Measurements from ENCODE around the gene ARID1B. TPM values are rescaled to one million over a fixed set of nuclear protein-coding genes. Genes with fewer than 3 reads are reported as not detected.

Gene ARID1B
- total RNA-seq, 1 donor = 55.0 TPM

- H3K79me2 ChIP-seq (ENCODE audit: insufficient read depth, low read length) = peaks cover 32% of the 10 kb centered on the region
- no peaks in the 10 kb centered on the region for H3K36me3 ChIP-seq (ENCODE audit: insufficient read depth, low read length)
- no peak for DNase-seq (ENCODE audit: insufficient read length, low spot score, missing footprints)
- H3K27ac ChIP-seq (ENCODE audit: low read depth, low read length) = no peak overlapping the region
- no peaks in the 10 kb centered on the region for H3K27me3 ChIP-seq (ENCODE audit: insufficient read depth, low read length)
- no peak overlapping the region for H3K4me2 ChIP-seq (ENCODE audit: insufficient read depth, low read length)
- H4K20me1 ChIP-seq (ENCODE audit: insufficient read depth, low read length) = no peaks in the 10 kb centered on the region
- H3K4me1 ChIP-seq (ENCODE audit: insufficient read depth, low read length) = peaks cover 21% of the 10 kb centered on the region
- no peak overlapping the region for H2AFZ ChIP-seq (ENCODE audit: low read length)
- no peaks in the 10 kb centered on the region for H3K9me3 ChIP-seq (ENCODE audit: low read depth, low read length)
- no peak overlapping the region for H3K4me3 ChIP-seq (ENCODE audit: insufficient read depth, low read length)
- TF ChIP-seq, protein P1, sequence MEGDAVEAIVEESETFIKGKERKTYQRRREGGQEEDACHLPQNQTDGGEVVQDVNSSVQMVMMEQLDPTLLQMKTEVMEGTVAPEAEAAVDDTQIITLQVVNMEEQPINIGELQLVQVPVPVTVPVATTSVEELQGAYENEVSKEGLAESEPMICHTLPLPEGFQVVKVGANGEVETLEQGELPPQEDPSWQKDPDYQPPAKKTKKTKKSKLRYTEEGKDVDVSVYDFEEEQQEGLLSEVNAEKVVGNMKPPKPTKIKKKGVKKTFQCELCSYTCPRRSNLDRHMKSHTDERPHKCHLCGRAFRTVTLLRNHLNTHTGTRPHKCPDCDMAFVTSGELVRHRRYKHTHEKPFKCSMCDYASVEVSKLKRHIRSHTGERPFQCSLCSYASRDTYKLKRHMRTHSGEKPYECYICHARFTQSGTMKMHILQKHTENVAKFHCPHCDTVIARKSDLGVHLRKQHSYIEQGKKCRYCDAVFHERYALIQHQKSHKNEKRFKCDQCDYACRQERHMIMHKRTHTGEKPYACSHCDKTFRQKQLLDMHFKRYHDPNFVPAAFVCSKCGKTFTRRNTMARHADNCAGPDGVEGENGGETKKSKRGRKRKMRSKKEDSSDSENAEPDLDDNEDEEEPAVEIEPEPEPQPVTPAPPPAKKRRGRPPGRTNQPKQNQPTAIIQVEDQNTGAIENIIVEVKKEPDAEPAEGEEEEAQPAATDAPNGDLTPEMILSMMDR (IDR thresholded peaks at IDR 0.05; ENCODE audit: extremely low read depth, low read depth, low read length) = no peak
These were observed 270.8 kb downstream of the ARID1B start for GRCh38 chr6:157047951-157048350.

DNA sequence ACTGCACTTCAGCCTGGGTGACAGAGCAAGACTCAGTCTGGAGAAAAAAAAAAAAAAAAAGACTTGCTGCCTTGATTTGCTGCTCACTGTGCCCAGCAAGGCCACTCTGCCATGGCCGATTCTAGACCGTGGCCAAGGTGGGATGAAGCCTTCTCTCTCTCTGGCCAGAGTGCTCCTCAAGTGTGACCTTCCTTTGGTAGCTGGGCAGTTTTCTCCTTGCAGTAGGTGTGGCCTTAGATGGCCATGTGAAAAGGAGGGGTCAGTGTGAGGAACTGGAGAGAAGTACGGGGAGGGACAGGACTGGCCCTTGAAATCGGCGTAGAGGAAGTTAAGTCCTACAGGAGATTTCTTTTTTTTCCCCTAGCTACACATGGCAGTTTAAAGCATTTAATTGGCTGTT lies 272.0 kb downstream of the ARID1B start:
- no peaks in the 10 kb centered on the region for H3K27me3 ChIP-seq (ENCODE audit: insufficient read depth, low read length)
- no peak for DNase-seq (ENCODE audit: insufficient read length, low spot score, missing footprints)
- H3K4me1 ChIP-seq (ENCODE audit: insufficient read depth, low read length) = peaks cover 15% of the 10 kb centered on the region
- no peak overlapping the region for H2AFZ ChIP-seq (ENCODE audit: low read length)
- TF ChIP-seq, protein P1 (IDR thresholded peaks at IDR 0.05; ENCODE audit: extremely low read depth, low read depth, low read length) = no peak
- H3K4me3 ChIP-seq (ENCODE audit: insufficient read depth, low read length) = no peak overlapping the region
- H3K9me3 ChIP-seq (ENCODE audit: low read depth, low read length) = no peaks in the 10 kb centered on the region
- no peaks in the 10 kb centered on the region for H4K20me1 ChIP-seq (ENCODE audit: insufficient read depth, low read length)
- H3K4me2 ChIP-seq (ENCODE audit: insufficient read depth, low read length) = no peak overlapping the region
- peaks cover 31% of the 10 kb centered on the region for H3K79me2 ChIP-seq (ENCODE audit: insufficient read depth, low read length)
- no peaks in the 10 kb centered on the region for H3K36me3 ChIP-seq (ENCODE audit: insufficient read depth, low read length)
- H3K27ac ChIP-seq (ENCODE audit: low read depth, low read length) = no peak overlapping the region

DNA sequence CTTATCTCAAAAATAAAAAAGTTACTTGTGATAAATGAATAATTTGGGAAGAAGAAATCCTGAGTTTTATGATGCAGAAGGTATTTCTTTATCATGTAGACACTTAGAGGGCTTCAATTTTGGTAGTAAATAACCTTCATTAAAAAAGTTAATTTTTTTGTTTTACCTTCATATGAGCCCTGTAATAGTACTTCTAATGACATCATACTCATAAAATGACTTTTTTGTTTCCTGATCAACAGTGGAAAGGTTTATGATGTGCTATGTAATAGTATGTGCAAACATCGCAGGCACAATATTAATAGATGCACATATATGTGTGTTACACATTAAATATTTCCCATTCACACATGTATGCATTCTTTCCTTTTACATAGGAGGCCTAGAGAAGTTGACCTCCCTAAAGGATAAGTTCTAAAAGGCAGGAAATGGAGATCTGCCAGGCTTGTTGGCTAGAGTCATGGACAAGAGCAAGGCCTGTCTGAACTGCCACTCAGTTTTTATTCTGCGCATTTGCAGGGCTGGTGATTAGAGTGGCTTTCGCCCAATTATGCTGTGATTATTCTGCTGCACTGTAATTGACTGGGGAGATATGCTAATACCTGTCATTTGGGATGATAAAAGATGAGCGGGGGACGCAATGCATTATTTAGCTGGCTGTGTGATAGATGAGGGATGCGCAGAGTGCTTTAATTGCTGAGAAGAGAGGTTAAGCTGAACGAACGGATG lies 273.5 kb downstream of the ARID1B start:
- Histone ChIP-seq H3K79me2 (ENCODE audit: insufficient read depth, low read length) (peaks cover 37% of the 10 kb centered on the region), H4K20me1 (ENCODE audit: insufficient read depth, low read length) (no peaks in the 10 kb centered on the region)
- TF ChIP-seq, protein P1 (IDR thresholded peaks at IDR 0.05; ENCODE audit: extremely low read depth, low read depth, low read length) = no peak

GRCh38 chr6:157054531-157054979 lies 277.4 kb downstream of the ARID1B start:
- peaks cover 23% of the 10 kb centered on the region for H3K79me2 ChIP-seq (ENCODE audit: insufficient read depth, low read length)

More for the DNA sequence above, 273.5 kb downstream of the ARID1B start:
- Histone ChIP-seq H3K27me3 (ENCODE audit: insufficient read depth, low read length) (no peaks in the 10 kb centered on the region), H2AFZ (ENCODE audit: low read length) (no peak overlapping the region), H3K27ac (ENCODE audit: low read depth, low read length) (no peak overlapping the region), H3K36me3 (ENCODE audit: insufficient read depth, low read length) (no peaks in the 10 kb centered on the region), H3K4me2 (ENCODE audit: insufficient read depth, low read length) (no peak overlapping the region), H3K9me3 (ENCODE audit: low read depth, low read length) (peaks cover 2% of the 10 kb centered on the region), H3K4me1 (ENCODE audit: insufficient read depth, low read length) (peaks cover 4% of the 10 kb centered on the region), H3K4me3 (ENCODE audit: insufficient read depth, low read length) (no peak overlapping the region)
- DNase-seq (ENCODE audit: insufficient read length, low spot score, missing footprints) = no peak

More at GRCh38 chr6:157054531-157054979, 277.4 kb downstream of the ARID1B start:
- TF ChIP-seq, protein P1 (IDR thresholded peaks at IDR 0.05; ENCODE audit: extremely low read depth, low read depth, low read length) = no peak
- no peak for DNase-seq (ENCODE audit: insufficient read length, low spot score, missing footprints)
- Histone ChIP-seq H3K9me3 (ENCODE audit: low read depth, low read length) (peaks cover 3% of the 10 kb centered on the region), H3K4me1 (ENCODE audit: insufficient read depth, low read length) (no peaks in the 10 kb centered on the region), H3K27ac (ENCODE audit: low read depth, low read length) (no peak overlapping the region), H2AFZ (ENCODE audit: low read length) (no peak overlapping the region), H4K20me1 (ENCODE audit: insufficient read depth, low read length) (no peaks in the 10 kb centered on the region), H3K27me3 (ENCODE audit: insufficient read depth, low read length) (no peaks in the 10 kb centered on the region), H3K4me3 (ENCODE audit: insufficient read depth, low read length) (no peak overlapping the region), H3K4me2 (ENCODE audit: insufficient read depth, low read length) (no peak overlapping the region), H3K36me3 (ENCODE audit: insufficient read depth, low read length) (no peaks in the 10 kb centered on the region)
